SK-N-DZ (cell line): Measurements from ENCODE around the gene CAVIN2. TPM values are rescaled to one million over a fixed set of nuclear protein-coding genes. Genes with fewer than 3 reads are reported as not detected.

ENCODE experiments used
- DNase-seq: peaks from one replicate; pipeline ENCODE4 v3.0.0-alpha.2; 2015; ENCODE audit warnings: low spot score
- polyA plus RNA-seq, 2 experiments: library from polyadenylated mRNA; depleted of rRNA; stranded (reverse); fragments of >200 nt; gene quantifications; 2 replicates each; pipeline ENCODE4 v1.2.3, GENCODE V29; 2014

The CAVIN2 gene
- polyA plus RNA-seq (2014; cell fraction: cytosol; rRNA removed), result not detected in 2 replicates
- not detected in 2 replicates for polyA plus RNA-seq (2014; cell fraction: nucleus; rRNA removed)

- DNase-seq, result no peak
These were observed at the start of gene CAVIN2 for GRCh38 chr2:191846515-191847476. Gene CAVIN2, minus strand, starts transcription at chr2:191847088. Its CDS starts 163 bp downstream, at chr2:191846925.

- no peak for DNase-seq
These were observed 48.9 kb upstream of the CAVIN2 start for GRCh38 chr2:191895743-191896142.

GRCh38 chr2:191895195-191895594 is 48.3 kb upstream of the CAVIN2 start:
- DNase-seq, result no peak

- DNase-seq, result no peak
These were observed 47.8 kb upstream of the CAVIN2 start for GRCh38 chr2:191894681-191895147.

- DNase-seq, result no peak
These were observed 45.5 kb upstream of the CAVIN2 start for GRCh38 chr2:191892391-191892790.

- DNase-seq, result no peak
These were observed 44.8 kb upstream of the CAVIN2 start for GRCh38 chr2:191891656-191892055.

GRCh38 chr2:191889931-191890330 is 43.0 kb upstream of the CAVIN2 start:
- no peak for DNase-seq

GRCh38 chr2:191888400-191889166 is 41.7 kb upstream of the CAVIN2 start:
- DNase-seq, result no peak

GRCh38 chr2:191885650-191886049 is 38.8 kb upstream of the CAVIN2 start:
- no peak for DNase-seq

GRCh38 chr2:191885098-191885497 is 38.2 kb upstream of the CAVIN2 start:
- DNase-seq, result no peak

GRCh38 chr2:191881982-191882816 is 35.3 kb upstream of the CAVIN2 start:
- DNase-seq, result no peak

GRCh38 chr2:191878548-191879279 is 31.8 kb upstream of the CAVIN2 start:
- no peak for DNase-seq

GRCh38 chr2:191877875-191878274 is 31.0 kb upstream of the CAVIN2 start:
- no peak for DNase-seq

- no peak for DNase-seq
These were observed 29.0 kb upstream of the CAVIN2 start for GRCh38 chr2:191875859-191876258.

GRCh38 chr2:191870744-191871143 is 23.9 kb upstream of the CAVIN2 start:
- no peak for DNase-seq

- no peak for DNase-seq
These were observed 22.9 kb upstream of the CAVIN2 start for GRCh38 chr2:191869781-191870180.

GRCh38 chr2:191869178-191869577 is 22.3 kb upstream of the CAVIN2 start:
- DNase-seq, result no peak

GRCh38 chr2:191867507-191867847 is 20.6 kb upstream of the CAVIN2 start:
- no peak for DNase-seq

- DNase-seq, result no peak
These were observed 20.0 kb upstream of the CAVIN2 start for GRCh38 chr2:191866675-191867506.

- DNase-seq, result no peak
These were observed 19.3 kb upstream of the CAVIN2 start for GRCh38 chr2:191866195-191866594.
